CD4-positive, alpha-beta T cell treated with Interleukin-10 for 1 hour (primary cell): ENCODE results near the gene ELFN1.

ENCODE experiments used
- DNase-seq: peaks from one replicate; pipeline ENCODE4 v3.0.0-alpha.2; 2020

ELFN1 gene

DNA sequence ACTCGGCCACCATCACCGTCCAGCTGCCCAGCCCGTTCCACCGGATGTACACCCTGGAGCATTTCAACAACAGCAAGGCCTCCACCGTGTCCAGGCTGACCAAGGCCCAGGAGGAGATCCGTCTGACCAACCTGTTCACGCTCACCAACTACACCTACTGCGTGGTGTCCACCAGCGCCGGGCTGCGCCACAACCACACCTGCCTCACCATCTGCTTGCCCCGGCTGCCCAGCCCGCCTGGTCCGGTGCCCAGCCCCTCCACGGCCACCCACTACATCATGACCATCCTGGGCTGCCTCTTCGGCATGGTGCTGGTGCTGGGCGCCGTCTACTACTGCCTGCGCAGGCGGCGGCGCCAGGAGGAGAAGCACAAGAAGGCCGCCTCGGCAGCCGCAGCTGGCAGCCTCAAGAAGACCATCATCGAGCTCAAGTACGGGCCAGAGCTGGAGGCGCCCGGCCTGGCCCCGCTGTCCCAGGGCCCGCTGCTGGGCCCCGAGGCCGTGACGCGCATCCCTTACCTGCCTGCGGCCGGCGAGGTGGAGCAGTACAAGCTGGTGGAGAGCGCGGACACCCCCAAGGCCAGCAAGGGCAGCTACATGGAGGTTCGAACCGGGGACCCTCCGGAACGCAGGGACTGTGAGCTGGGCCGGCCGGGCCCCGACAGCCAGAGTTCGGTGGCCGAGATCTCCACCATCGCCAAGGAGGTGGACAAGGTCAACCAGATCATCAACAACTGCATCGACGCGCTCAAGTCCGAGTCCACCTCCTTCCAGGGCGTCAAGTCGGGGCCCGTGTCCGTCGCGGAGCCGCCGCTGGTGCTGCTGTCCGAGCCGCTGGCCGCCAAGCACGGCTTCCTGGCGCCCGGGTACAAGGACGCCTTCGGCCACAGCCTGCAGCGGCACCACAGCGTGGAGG, 75.8 kb downstream of the ELFN1 start:
- no peak for DNase-seq

DNA sequence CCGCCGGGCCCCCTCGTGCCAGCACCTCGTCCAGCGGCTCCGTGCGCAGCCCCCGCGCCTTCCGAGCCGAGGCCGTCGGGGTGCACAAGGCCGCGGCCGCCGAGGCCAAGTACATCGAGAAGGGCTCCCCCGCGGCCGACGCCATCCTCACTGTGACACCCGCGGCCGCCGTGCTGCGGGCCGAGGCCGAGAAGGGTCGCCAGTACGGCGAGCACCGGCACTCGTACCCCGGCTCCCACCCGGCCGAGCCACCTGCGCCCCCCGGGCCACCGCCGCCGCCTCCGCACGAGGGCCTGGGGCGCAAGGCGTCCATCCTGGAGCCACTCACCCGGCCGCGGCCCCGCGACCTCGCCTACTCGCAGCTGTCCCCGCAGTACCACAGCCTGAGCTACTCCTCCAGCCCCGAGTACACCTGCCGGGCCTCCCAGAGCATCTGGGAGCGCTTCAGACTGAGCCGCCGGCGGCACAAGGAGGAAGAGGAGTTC, 76.5 kb downstream of the ELFN1 start:
- DNase-seq, result no peak

DNA sequence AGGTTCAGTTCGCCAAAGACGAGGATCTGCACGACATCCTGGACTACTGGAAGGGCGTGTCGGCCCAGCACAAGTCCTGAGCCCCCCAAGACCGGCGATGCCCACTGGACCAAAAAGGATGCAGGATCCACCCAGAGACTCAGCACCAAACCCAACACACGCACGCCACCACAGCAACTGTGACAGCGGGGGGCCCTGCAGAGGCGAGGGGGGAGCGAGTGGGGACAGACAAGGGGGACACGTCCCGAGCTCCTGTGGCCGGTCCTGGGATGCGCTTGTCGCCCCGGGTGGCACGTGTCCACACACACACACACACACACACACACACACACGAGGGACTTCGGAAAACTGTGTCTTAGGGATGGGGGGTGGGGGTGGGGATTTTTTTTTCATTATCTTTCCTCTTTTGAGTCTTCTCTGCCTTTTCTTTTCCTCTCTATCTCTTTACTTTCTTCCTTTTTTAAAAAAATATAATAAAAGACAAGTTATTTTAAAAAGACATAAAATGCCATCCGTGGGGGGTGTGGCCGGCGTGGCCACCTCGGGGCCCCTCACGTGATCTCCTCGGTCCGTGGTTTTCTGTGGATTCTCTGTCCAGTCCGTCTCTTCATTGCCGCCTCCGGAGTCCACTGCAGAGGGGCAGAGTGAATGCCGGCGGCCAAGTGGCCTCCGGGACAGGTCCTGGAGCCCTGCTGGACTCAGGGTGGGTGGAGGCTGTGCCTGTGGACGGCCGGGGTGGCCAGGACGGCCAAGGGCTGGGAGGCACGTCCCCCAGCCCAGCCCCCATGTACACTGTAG, 77.1 kb downstream of the ELFN1 start:
- DNase-seq, result no peak

DNA sequence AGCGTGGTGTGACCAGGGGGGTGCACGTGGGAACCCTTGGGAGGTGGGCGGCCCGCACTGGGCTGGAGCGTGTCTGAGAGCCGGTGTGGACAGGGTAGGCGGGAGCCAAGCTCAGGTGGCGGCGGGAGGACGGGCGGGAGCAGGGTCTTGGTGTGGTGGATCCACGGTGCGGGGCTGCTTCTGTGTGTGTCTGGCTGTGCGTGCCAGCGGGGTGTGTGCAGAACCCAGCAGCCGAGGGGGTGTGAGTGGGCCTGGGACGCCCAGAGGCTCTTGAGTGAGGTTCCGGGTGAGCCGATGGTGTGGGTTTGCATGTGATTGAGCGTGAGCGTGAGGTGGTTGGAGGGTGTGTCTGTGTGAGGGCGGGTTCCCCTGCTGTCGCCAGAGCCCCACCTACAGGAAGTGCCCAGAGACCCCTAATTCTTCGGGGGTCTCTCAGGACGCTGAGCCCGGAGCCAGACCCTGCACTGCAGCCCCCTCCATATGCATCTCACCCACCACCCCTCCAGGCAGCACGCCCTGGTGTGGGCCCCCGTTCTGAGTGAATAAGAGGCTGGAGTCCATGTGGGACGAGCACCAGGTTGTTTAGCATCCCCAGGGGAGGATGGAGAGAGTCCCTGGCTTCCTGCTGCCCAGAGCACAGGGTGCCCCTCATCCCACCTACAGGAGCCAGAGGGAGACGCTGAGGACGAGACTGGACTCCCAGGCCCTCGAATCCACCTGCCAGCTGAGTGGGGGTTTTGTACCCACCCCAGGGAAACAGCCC, 78.2 kb downstream of the ELFN1 start:
- no peak for DNase-seq

DNA sequence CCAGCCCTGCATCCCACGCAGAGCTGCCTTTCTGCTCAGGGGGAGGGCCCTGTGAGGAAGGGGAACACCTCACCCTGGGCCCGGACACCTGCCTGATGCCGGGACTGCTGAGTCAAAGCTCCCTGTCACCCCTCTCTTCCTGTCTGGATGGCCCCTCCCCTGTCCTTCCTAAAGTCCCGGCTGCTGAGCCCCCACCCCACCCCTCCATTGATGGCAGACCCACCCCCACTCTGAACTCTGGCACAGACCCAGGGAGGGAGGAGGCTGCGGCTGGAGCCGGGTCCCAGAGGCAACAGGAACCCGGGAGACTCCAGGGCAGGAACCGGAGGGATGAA, 78.7 kb downstream of the ELFN1 start:
- DNase-seq, result no peak

DNA sequence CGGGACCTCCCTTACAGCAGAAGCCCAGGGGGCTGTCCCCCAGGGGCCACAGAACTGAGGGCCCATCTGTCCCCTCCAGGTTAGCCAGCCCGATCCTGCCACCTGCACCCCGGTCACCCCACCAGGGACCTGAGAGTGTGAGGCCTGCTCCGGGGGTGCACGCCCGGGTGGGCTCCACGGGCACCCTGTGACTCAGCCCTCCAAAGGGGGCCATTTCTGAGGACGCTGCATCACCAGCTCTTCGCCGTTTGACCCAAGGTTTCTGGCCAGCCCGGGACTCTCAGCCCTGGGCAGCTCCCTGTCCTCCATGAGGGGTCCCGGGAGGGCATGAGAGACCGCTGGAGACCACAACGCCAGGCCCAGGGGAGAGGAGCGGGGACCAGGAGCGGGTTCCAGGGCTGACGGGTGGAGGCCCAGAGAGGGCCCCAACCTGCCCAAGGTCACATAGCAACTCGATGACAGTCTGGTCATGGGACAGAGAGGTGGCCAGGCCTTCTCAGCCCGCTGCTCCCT, 79.3 kb downstream of the ELFN1 start:
- DNase-seq, result no peak

DNA sequence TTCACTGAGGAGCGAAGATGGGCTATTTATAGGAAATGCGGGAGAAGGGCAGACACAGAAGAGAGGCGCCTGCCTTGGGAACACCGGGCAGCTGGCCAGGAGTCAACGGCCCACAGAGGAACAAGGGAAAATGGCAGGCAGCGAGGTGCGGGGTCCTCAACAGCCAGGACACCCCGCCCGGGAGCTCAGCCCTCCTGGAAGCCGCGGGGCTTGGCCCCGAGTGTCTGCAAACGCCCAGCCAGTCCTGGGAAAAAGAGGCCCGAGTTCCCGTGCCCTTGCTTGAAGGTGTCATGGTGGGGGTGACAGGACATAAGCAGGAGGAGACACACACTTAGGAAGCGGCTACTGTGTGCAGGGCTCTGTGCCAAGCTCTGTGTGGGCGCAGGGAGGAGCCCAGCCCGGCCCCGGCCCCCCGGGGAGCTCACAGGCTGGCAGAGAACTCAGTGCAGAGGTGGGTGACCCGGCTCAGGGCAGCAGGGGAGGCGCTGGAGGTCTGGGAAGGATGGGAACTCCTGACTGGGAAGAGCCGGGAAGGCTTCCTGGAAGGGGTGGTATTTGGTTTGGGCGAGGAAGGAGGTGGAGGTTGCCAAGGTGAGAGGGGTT, 79.9 kb downstream of the ELFN1 start:
- no peak for DNase-seq

DNA sequence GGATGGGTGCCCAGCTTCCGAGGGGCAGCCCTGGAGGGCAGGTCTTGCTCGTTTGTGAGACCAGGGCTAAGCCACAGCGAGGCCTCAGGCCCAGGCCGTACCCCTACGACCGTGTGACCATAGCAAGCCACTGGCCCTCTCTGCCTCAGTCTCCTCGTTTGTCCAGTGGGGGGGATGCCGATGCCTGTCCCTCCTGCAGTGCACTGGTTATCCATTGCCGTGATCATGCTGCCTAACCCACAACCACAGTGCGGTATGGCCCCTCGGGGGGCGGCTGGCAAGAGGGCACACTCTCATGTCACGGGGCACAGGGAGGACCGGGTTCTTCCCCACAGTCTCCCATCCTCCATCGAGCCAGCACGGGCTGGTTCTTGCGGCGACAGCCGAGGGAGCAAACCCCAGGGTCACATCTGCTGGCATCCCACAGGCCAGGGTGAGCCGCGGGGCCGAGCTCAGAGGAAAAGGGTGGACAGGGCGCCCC, 80.5 kb downstream of the ELFN1 start:
- no peak for DNase-seq

DNA sequence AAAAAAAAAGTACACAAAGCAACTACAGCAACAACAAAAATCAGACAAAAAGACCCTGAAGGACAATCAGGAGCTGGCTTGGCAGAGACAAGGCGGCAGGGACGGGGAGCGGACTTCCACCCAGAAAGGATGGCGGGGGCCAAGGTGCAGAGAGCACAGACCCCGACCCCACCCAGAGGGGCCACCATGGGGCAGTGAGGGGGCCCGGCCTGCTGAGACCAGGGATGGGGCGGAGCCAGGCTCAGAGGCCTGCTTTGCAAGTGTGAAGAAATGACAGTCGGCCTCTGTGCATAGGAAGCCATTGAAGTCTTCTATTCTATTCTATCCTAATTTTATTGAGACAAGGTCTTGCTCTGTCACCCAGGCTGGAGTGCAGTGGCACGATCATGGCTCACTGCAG, 82.0 kb downstream of the ELFN1 start:
- DNase-seq, result no peak

DNA sequence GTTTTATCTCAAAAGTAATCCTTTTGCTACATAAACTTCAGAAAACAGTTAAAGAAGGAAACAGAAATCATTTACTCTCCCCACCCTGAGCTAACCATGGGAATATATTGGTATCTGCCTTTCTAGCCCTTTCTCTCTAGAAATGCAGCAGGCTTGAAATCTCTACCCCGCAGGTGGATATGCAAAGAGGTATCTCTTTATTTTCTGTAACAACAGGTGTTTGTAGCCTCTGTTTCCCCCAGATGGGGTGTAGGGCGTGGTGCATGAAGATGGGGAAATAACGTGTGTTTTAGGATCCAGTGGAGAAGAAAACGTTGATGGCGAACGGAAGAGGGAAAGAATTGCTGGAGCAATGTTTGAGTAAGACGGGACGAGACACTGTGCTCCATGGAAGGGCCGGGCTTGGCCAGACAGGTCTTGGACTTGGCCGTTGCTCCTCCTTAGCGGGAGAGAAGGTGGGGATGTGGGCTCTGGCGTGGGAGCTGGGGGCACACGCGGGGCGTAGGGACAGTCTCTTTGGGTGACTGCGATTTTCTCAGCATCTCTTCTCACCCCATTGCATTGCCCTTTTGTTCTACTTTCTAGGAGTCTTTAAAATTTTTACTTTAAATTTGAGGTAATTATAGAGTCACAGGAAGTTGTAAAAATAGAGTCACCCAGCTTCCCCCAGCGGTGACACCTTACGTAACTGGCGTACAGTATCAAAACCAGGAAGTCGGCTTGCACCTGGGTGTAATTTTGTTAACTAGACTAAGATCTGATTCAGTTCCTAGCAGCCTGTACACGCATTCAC, 82.9 kb downstream of the ELFN1 start:
- no peak for DNase-seq

DNA sequence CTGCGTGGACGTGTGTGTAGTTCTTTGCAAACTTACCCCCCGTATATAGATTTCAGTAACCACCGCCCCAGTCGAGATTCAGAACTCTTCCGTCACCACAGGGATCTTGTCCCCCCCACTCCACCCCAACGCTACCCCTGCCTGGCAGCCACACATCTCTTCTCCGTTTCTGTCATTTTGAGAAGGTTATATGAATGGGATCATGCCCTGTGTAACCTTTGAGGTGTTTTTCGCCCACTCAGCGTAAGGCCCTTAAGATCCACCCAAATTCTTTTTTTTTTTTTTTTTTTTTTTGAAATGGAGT, 83.4 kb downstream of the ELFN1 start:
- DNase-seq, result no peak

DNA sequence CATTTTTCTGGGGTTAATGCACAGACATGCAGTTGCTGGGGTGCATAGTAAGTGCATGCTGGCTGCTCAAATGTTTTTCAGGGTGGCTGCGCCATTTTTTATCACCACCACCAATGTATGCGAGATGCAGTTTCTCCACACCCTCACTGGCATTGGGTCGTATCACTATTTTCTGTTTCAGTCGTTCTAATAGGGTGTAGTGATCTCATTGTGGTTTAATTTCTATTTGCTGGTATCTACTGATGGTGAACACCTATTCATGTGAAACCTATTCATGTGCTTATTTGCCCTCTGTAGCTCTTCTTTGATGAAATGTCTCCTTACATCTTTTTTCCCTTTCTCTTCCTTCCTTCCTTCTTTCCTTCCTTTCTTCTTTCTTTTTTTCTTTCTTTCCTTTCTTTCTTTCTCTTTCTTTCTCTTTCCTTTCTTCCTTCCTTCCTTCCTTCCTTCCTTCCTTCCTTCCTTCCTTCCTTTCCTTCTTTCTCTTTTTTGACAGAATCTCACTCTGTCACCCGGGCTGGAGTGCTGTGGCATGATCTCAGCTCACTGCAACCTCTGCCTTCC, 84.3 kb downstream of the ELFN1 start:
- DNase-seq, result no peak

DNA sequence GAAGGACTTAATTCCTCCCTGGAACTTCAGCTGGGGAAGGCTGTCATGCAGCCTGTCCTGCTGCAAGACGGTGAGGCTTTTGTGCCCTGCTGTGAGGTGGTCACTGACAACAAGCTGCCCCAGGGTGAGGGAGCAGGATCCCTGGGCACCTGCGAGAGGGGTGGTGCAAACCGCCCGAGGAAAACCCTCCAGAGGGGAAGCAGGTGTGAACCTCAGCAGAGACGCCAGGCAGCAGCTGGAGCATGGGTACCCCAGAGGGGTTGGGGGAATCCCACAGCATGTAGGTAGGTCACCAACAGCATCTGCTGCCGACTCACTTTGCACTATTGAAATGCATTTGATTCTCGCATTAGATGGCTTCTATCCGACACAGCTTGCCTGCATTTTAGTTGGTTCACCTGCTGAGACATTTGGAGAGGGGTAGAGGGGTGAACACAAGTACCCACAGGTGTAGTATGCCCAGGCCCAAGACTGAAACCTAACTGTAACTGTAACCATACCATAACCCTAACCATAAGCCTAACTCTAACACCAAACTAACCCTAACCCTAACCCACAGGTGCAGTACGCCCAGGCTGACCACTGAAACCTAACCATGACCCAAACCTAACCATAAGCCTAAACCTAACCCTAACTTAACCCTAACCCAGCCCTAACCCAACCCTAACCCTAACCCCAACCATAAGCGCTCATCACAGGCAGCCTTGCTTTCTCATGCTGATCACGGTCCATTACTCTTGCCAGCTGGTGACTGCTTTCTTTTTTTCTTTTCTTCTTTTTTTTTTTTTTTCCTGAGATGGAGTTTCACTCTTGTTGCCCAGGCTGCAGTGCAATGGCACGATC, 85.9 kb downstream of the ELFN1 start:
- no peak for DNase-seq

DNA sequence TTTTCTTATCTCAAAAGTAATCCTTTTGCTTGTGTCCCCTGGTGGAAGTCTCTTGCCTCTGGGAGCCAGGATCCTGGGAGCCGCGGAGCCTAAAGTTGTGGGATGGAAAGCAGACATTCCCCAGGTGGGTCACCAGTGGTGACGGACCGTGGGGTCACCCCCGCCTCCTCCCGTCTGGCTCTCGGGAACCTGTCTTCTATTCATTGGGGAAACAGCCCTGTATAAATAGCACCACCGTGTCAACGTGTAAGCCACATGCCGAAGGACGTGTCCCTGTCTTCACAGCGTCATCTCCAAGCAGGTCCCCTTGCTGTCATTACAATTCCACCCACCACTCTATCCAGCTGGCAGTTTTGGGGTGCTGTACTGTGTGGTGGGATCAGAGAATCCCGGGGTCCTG, 87.5 kb downstream of the ELFN1 start:
- no peak for DNase-seq

DNA sequence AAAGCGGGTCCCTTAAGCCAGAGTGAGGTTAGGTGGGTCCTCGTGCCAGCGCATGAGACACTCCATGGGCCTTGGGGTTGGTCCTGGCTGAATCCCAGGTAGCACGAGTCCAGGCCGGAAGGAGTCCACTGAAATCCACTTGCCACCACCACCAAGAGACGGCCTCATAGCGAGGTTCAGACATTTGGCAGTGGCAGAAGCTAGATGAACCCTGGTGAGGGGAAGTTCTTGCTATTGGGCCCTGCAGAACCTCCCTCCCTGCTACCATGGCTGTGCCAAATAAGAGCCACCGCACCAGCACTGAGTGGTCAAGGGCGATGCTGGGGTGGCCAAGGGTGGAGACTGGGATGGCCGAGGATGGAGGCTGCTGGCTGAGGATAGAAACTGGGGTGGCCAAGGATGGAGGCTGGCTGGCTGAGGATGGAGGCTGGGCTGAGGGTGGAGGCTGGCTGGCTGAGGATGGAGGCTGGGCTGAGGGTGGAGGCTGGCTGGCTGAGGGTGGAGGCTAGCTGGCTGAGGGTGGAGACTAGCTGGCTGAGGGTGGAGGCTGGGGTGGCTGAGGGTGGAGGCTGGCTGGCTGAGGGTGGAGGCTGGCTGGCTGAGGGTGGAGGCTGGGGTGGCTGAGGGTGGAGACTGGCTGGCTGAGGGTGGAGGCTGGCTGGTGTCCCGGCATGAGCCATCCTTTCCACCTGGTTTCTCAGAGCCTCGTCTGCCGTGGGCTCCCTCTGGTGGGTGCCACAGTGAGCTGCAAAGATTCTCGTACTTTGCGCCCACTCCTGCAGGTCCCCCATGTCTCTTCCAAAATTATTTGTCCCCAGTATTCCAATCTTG, 88.2 kb downstream of the ELFN1 start:
- DNase-seq, result peak; percentile 26

DNA sequence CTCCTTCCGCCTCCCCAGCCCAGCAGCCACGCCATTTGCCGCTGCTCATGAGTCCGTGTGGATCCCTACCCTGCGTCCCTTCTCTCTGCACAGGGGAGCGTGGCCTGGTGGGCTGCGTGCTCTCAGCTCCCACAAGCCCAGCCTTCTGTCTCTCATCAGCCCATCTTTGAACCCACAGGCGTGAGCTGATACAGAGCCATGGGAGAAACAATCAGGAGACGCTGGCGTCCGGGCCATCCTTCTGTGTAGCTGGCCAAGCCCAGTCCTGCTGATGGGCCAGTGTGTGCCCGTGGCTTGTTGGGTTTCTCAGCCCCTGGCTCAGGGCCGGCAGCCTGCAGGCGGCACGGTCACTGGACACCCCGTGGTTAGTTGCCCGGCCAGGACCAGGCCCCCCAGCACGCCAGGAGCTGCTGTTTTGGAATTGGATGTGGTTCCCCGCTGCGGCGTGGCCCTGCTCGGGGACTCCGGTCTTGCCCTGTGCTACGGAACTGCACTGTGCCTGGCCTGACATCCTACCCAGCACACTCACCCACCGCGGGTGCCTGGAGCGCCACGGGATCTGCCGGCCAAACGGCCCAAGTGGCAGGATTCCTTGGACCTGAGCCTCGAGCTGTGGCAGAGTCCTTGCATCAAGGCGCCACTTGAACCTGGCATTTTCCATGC, 88.9 kb downstream of the ELFN1 start:
- no peak for DNase-seq

DNA sequence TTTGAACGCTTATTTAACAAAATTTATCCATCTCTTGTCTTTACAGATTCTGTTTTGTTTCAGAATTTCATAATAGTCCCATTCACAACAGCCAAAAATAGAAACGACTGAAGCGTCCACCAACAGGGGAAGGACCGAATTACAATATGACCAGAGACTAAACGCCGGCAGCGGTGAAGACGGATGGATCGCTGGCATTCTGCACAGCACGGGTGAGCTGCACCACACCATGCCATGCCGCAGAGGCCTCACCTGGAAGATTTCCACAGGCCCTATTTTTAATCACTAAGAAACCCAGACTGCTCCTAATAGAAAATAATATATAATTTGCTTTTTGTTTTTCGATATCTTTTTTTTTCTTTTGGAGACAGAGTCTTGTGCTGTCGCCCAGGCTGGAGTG, 91.0 kb downstream of the ELFN1 start:
- no peak for DNase-seq

DNA sequence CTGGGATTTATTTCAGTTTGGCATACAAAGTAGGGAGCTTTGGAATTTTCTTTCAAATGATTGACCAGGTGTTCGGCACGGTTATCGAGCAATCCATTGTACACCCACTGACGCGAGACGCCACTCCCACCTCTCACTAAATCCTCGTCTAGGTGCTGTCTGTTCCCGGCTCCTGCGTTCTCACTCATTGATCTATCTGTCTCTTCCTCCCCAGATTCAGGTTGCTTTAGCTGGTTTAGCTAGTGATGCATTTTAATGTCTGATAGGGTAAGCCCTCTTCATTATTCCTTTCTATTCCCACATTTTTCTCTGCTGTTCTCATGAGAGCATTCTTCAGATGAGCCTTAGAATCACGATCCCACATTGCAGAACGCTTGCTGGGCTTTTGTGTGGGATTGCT, 91.7 kb downstream of the ELFN1 start:
- no peak for DNase-seq
